ENCODE data around the gene CLIC2. TPM values are rescaled to one million over a fixed set of nuclear protein-coding genes. Genes with fewer than 3 reads are reported as not detected.

The CLIC2 gene
- total RNA-seq, 1 experiment from 2014 or later = 0.98 TPM

GRCh38 chrX:155313766-155314165 is 20.6 kb downstream of the CLIC2 start:
- H3K27ac Mint-ChIP-seq = no peak overlapping the region

More at GRCh38 chrX:155313766-155314165, 20.6 kb downstream of the CLIC2 start:
- Histone ChIP-seq H3K23me2 (ENCODE audit: insufficient read length, low read depth, low read length, poor library complexity, severe bottlenecking) (no peaks in the 10 kb centered on the region), H4K20me1 (ENCODE audit: control insufficient read depth, insufficient read depth, insufficient read length) (no peaks in the 10 kb centered on the region), H3K27me3 (ENCODE audit: insufficient read depth, low read length) (no peaks in the 10 kb centered on the region), H3K4me2 (ENCODE audit: insufficient read depth, insufficient read length, low read length) (no peak overlapping the region), H2BK15ac (ENCODE audit: low read depth, low read length) (no peak overlapping the region), H3K27ac (ENCODE audit: insufficient read length, low read depth, low read length) (no peak overlapping the region), H3K79me2 (ENCODE audit: insufficient read depth, low read length) (no peaks in the 10 kb centered on the region), H3K56ac (ENCODE audit: insufficient read length, low read depth, low read length) (no peak overlapping the region), H2BK20ac (ENCODE audit: low read depth, low read length, poor library complexity, severe bottlenecking) (no peak overlapping the region), H2BK120ac (ENCODE audit: low read depth, low read length, poor library complexity, severe bottlenecking) (no peak overlapping the region), H3T11ph (ENCODE audit: low read length) (no peak overlapping the region), H2BK5ac (ENCODE audit: insufficient read length, low read length) (no peak overlapping the region), H4K5ac (ENCODE audit: insufficient read length, low read depth, low read length) (no peak overlapping the region), H4K91ac (ENCODE audit: insufficient read length, low read depth, low read length) (no peak overlapping the region), H2AK5ac (ENCODE audit: insufficient read length, low read length) (no peak overlapping the region), H3K79me1 (ENCODE audit: insufficient read depth, low read depth, low read length, poor library complexity, severe bottlenecking) (no peaks in the 10 kb centered on the region), H2AFZ (ENCODE audit: low read length) (no peak overlapping the region), H3K9ac (ENCODE audit: extremely low read depth, insufficient read length, low read length) (no peak overlapping the region), H2BK12ac (ENCODE audit: insufficient read length, low read depth, low read length) (no peak overlapping the region), H3K14ac (ENCODE audit: insufficient read depth, low read length) (no peak overlapping the region), H3K18ac (ENCODE audit: insufficient read length, low read depth, low read length) (no peak overlapping the region), H3K4ac (ENCODE audit: low read depth, low read length) (no peak overlapping the region), H3K4me1 (ENCODE audit: insufficient read depth, low read length) (no peaks in the 10 kb centered on the region), H3K9me3 (ENCODE audit: control insufficient read depth, low read depth, low read length) (peaks cover 7% of the 10 kb centered on the region), H4K8ac (replicated peaks; ENCODE audit: insufficient read length, low read depth, low read length) (no peak overlapping the region), H3K23ac (ENCODE audit: insufficient read length, low read depth, low read length) (no peak overlapping the region)
- Mint-ChIP-seq H3K4me1 (peaks cover 0 to 14% of the 10 kb centered on the region in 2 experiments; a peak in 2 of 4 replicates), H3K27me3 (ENCODE audit: low read depth) (peaks cover 3% of the 10 kb centered on the region; the same call in 1 of the 2 replicates), H3K36me3 (ENCODE audit: insufficient read depth in 1 of 3, low read depth in 3 of 3) (peaks cover 1 to 12% (median 6%) of the 10 kb centered on the region in 3 experiments; a peak in 5 of 7 replicates), H3K4me3 (no peak overlapping the region), H3K9me3 (peaks cover 86 to 92% of the 10 kb centered on the region in 2 experiments)
- no peak for TF ChIP-seq CTCF (conservative IDR thresholded peaks at IDR 0.05)
- peak; percentile 39 for DNase-seq
- WGBS (ENCODE audit: extremely low coverage, insufficient read length, low lambda C conversion rate) = no CpG with 5 or more reads among the region's 4 CpGs

All from H9 (cell line).